Testis (tissue), 2 donors: ENCODE results near the gene CPSF7.
"Not testable (repeated sequence)": the region's sequence is repeated elsewhere in the genome, so short reads cannot be mapped to it uniquely, and the experiment has no call there.

ENCODE experiments used
- CTCF ChIP-seq, 3 experiments: fragments of 450-650 bp in 2 of 3; fragments of 200-600 bp in 1 of 3; sonication (generic) in 1 of 3; IDR thresholded peaks; one replicate each; pipeline ENCODE4 v1.5.1; 2016 to 2019; ENCODE audit warnings: antibody characterized with exemption in 3 of 3, mild to moderate bottlenecking in 2 of 3, moderate library complexity in 1 of 3
- POLR2A ChIP-seq: fragments of 450-650 bp; IDR thresholded peaks from one replicate; pipeline ENCODE4 v1.6.1; 2017; ENCODE audit warnings: antibody characterized with exemption, mild to moderate bottlenecking, moderate library complexity

GRCh38 chr11:61467602-61468001 is 37.8 kb upstream of the CPSF7 start:
- TF ChIP-seq CTCF (IDR thresholded peaks at IDR 0.05); POLR2A: not testable (repeated sequence)
